AG09319 (cell line): Measurements from ENCODE around the gene SMIM11.

Source experiments
- DNase-seq: peaks from one replicate; pipeline ENCODE4 v3.0.0-alpha.2; 2010; ENCODE audit warnings: low read depth; ENCODE audit errors: extremely low read depth
- TF ChIP-seq, protein P1 (sequence below): IDR thresholded peaks from 2 replicates; pipeline ENCODE4 v1.5.1; 2011; ENCODE audit warnings: low read depth, mild to moderate bottlenecking, inconsistent platforms, low read length, moderate library complexity

SMIM11 gene

GRCh38 chr21:34336756-34337391 is 38.4 kb upstream of the SMIM11 start:
- peak; percentile 80 for DNase-seq
- TF ChIP-seq, protein P1, sequence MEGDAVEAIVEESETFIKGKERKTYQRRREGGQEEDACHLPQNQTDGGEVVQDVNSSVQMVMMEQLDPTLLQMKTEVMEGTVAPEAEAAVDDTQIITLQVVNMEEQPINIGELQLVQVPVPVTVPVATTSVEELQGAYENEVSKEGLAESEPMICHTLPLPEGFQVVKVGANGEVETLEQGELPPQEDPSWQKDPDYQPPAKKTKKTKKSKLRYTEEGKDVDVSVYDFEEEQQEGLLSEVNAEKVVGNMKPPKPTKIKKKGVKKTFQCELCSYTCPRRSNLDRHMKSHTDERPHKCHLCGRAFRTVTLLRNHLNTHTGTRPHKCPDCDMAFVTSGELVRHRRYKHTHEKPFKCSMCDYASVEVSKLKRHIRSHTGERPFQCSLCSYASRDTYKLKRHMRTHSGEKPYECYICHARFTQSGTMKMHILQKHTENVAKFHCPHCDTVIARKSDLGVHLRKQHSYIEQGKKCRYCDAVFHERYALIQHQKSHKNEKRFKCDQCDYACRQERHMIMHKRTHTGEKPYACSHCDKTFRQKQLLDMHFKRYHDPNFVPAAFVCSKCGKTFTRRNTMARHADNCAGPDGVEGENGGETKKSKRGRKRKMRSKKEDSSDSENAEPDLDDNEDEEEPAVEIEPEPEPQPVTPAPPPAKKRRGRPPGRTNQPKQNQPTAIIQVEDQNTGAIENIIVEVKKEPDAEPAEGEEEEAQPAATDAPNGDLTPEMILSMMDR, result no peak

GRCh38 chr21:34337741-34338140 is 37.6 kb upstream of the SMIM11 start:
- TF ChIP-seq, protein P1, result no peak
- no peak for DNase-seq

GRCh38 chr21:34338226-34338625 is 37.1 kb upstream of the SMIM11 start:
- no peak for DNase-seq
- TF ChIP-seq, protein P1, result no peak

GRCh38 chr21:34340061-34340460 is 35.2 kb upstream of the SMIM11 start:
- DNase-seq, result no peak
- TF ChIP-seq, protein P1, result no peak

DNA sequence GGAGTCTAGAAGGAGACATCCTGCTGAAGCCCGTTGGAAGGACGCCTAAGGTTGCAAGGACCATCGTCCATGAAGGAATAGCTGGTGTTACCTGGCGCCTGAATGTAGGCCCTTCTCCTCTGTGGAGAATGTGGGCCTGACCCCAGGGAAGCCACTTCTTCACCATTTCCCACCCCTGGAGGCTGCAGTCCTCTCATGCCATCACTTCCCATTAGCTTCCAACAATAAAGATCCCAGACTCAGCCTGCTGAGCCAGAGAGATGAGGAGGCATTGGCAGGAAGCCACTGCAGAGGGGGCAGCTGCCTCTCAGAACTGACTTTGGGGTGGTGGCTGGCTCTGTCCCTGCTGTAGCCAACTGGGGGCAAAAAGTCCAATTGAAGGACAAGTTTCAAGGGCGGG is 32.8 kb upstream of the SMIM11 start:
- TF ChIP-seq, protein P1, result no peak
- DNase-seq, result no peak

DNA sequence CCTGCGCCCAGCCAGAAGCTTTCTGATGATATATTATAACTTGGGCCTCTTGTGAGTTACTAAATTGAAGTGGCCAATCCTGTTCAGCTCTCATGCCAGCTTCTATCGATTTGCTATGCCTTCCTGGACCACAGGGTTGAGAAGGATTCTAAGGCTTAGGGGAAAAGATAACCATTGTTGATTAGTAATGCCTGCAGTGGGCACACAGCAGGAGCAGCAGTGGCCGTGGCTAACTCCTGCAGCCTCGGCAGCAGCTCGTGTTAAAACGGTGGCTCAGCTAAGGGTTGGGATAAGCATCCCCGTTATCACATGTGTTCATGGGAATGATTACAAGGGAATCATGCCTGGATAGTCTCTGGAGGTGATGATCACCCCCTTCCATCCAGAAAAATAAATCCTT is 32.0 kb upstream of the SMIM11 start:
- TF ChIP-seq, protein P1, result no peak
- no peak for DNase-seq

DNA sequence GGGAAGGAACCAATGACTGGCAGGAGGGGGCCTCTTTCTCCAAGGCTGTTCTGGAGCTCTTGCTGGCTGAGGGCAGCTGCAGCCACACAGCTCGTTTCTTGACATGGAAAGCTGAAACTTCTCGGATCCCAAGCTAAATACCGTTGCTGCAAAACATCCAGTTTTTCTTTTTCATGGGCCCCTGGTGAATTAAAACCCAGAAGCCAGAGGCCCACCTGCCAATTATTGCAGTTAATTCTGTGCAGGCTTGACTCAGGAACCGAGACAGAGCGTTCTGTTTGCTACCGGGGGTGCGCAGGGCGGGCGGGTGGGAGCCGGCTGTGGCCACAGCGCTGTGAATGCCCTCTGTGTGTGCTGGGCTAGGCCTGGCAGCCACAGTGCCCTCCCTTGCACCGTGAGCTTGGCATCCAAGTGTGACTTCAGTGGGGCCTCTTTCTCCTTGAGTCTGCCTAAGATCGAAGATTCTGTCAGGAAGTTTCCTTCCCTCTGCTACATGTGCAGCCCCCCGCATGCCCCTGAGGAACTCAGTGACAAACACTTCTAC is 31.4 kb upstream of the SMIM11 start:
- TF ChIP-seq, protein P1, result no peak
- no peak for DNase-seq
